HG03139 (cell line): ENCODE results near the gene ACSL1.

Experiments used
- ATAC-seq: cut with Tn5 transposase; IDR thresholded peaks from one replicate; pipeline ENCODE4 v1.9.1; 2021; ENCODE audit not compliant: unreplicated experiment

ACSL1 gene

DNA sequence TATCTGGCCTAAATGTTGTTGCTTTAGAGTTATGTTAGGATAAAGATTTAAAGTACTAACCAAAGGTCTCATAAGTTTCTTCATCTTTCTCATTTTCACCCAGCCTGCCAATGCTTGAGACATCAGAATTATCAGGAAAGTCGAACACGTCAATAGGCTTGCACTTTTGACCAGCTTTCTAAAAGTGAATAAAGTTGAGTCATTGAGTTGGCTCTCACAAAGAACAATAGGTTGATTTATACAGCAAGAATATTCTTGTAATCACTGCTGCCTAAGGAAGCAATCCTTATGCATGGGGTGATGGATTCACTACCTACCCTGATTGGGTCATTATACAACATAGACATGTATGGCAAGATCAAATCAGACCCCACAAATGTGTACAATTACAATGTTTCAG, 96.9 kb downstream of the ACSL1 start:
- no peak for ATAC-seq

DNA sequence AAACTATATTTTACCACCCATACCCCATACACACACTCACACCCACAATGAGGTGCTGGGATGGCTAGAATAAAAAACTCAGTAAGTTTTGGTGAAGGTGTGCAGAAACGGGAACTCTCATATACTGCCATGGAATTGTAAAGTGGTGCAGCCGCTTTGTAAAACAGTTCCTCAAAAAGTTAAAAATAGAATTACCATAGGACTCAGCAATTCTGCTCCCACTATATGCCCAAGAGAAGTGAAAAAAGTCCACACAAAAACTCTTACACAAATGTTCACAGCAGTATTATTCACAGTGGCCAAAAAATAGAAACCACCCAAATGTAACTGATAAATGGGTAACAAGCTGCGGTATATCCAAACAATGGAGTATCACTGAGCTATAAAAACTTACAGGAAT, 98.3 kb downstream of the ACSL1 start:
- ATAC-seq: no peak

DNA sequence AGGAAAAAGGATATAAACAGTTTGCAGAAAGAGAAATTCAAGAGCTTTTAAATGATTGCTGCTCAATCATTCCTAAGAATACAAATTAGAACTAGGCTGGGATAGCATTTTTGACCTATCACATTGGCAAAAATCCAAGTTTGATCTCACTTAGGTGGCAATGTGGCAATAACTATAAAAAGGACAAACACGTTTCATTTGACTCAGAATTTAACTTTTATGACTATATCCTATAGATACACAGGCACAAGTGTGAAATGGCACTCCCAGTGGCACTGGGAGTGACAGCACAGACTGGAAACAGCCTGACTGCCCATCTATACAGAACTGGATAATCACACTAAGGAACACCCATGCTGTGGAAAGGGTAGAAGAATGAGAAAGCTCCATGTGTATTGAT, 103.0 kb downstream of the ACSL1 start:
- ATAC-seq: no peak

DNA sequence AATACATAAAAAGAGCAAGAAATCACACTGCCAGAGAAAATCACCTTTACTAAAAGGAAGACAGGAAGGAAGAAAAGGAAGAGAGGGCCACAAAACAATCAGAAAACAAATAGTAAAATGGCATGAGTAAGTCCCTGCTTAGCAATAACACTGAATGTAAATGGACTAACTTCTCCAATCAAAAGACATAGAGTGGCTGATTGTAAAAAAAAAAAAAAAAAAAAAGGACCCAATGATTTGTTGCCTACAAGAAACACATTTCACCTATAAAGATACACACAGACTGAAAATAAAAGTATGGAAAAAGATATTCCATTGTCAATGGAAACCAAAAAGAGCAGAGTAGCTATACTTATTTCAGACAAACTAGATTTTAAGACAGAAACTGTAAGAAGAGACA, 104.5 kb downstream of the ACSL1 start:
- ATAC-seq: no peak

DNA sequence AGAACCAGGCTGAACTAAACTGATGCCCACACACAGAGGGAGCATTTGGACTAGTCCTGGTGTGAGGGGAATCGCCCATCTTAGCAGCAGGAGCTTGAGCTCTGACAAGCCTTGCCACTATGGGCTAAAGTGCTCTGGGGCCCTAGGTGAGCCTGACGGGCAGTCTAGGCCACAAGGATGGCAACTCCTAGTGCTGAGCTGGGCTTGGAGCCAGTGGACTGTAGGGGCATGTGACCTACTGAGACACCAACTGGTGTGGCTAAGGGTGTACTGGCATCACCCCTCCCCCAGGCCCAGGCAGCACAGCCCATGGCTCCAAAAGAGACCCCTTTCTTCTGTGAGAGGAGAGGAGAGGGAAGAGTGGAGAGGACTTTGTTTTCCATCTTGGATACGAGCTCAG, 106.4 kb downstream of the ACSL1 start:
- no peak for ATAC-seq

DNA sequence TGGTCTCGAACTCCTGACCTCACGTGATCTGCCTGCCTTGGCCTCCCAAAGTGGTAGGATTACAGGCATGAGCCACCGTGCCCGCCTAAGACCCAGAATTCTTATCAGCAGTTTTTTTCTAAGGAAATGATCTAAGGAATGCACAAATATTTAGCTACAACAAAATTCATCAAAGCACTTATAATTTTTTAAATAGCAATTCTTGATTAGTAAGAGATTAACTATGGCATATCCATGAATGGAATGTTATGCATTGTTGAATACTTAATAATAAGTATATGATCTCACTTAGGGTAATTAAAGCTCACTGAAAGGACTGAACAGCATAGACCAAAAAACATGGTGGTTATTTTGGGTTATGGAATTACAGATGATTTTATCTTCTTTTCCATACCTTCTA, 110.2 kb downstream of the ACSL1 start:
- ATAC-seq: no peak

DNA sequence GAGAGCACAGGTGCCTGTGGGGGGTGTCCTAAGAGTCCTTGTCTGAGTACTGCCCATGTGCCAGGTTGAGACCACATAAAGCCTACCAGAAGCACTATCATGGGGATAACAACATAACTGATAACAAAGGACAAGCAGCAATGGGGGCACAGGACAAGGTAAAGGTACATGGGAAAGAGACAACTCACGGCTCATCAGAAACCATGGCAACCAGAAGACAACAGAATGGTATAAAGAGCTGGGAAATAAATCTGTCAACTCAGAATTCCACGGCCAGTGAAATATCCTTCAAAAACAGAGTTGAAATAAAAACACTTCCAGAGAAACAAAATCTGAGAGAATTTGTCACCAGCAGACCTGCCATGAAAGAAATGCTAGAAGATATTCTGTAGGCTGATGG, 111.9 kb downstream of the ACSL1 start:
- ATAC-seq: no peak

DNA sequence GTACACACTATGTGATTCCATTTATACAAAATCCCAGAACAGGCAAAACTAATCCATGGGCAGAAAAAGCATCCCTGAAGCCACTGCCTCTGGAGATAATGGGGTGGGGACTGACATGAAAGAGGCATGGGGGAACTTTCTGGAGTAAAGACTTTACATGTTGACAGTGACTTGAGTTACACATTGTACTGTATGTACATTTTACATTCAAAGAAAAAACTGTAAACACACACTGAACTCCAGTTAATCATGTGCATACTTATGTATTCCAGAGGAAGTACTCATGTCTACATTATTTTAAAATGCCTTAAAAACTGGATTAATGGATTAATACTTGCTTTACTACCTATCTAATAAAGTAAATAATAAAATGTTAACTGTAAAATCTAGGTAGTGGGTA, 113.4 kb downstream of the ACSL1 start:
- no peak for ATAC-seq

DNA sequence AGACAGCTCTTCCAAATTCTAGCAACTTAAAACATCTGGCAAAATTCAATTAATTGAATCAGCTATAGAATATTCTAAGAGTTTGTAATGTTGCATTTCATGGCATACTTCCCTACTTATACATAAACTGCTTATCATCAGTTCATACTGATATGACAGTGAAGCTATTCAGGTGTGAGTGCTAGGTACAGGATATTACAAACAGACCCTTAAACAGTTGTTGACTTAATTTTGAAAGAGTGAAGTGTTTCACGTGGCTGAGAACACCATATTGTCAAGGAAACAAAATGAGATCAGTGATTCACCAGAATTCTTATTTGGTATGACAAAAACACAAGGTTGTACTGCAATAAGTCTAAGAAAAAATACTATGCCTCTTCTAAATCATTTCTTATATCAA, 119.3 kb downstream of the ACSL1 start:
- no peak for ATAC-seq

DNA sequence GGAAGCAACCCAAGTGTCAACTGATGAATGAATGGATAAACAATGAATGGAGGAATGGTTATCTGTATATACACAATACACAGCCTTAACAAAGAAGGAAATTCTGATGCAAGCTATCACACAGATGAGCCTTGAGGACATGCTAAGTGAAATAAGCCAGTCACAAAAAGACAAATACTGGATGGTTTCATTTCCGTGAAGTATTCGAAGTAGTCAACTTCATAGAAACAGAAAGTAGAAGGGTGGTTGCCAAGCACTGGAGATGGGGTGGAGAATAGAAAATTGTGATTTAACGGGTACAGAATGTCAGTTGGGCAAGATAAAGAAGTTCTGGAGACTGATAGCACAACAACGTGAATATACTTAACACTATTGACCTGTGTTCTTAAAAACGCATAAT, 120.1 kb downstream of the ACSL1 start:
- no peak for ATAC-seq
